Superior temporal gyrus (tissue), 1 donor: ENCODE data around the gene JARID2.

Experiments
- DNase-seq: peaks from one replicate; pipeline ENCODE4 v3.0.0-alpha.2; 2016; ENCODE audit errors: extremely low spot score

Gene JARID2

GRCh38 chr6:15245361-15246216 lies at the start of gene JARID2:
JARID2 (plus strand) TSS chr6:15246069; CDS start chr6:15246540, 471 bp downstream.
- DNase-seq = peak; percentile 96

GRCh38 chr6:15200087-15200486 lies 45.8 kb upstream of the JARID2 start:
- DNase-seq = no peak

- no peak for DNase-seq
These were observed 40.5 kb upstream of the JARID2 start for GRCh38 chr6:15205321-15205720.

- no peak for DNase-seq
These were observed 39.0 kb upstream of the JARID2 start for GRCh38 chr6:15206887-15207286.

GRCh38 chr6:15207923-15208322 lies 37.9 kb upstream of the JARID2 start:
- no peak for DNase-seq

- DNase-seq = no peak
These were observed 31.9 kb upstream of the JARID2 start for GRCh38 chr6:15213838-15214400.

GRCh38 chr6:15218401-15218800 lies 27.5 kb upstream of the JARID2 start:
- DNase-seq = no peak

- no peak for DNase-seq
These were observed 25.8 kb upstream of the JARID2 start for GRCh38 chr6:15220062-15220461.

GRCh38 chr6:15227827-15228318 lies 18.0 kb upstream of the JARID2 start:
- DNase-seq = no peak

GRCh38 chr6:15230827-15231226 lies 15.0 kb upstream of the JARID2 start:
- no peak for DNase-seq

- no peak for DNase-seq
These were observed 12.9 kb upstream of the JARID2 start for GRCh38 chr6:15232836-15233510.

GRCh38 chr6:15234068-15234758 lies 11.7 kb upstream of the JARID2 start:
- no peak for DNase-seq

GRCh38 chr6:15239616-15240364 lies 6.1 kb upstream of the JARID2 start:
- no peak for DNase-seq

- no peak for DNase-seq
These were observed 3.4 kb upstream of the JARID2 start for GRCh38 chr6:15242503-15242902.

- DNase-seq = no peak
These were observed 2.8 kb upstream of the JARID2 start for GRCh38 chr6:15242937-15243614.

GRCh38 chr6:15243910-15244619 lies 1.8 kb upstream of the JARID2 start:
- DNase-seq = no peak

GRCh38 chr6:15244620-15245360 lies 1.1 kb upstream of the JARID2 start:
- DNase-seq = peak; percentile 62

GRCh38 chr6:15246217-15246665 lies 372 bp downstream of the JARID2 start:
- DNase-seq = peak; percentile 65
